ENCODE results near the gene WDFY4.

WDFY4 gene

GRCh38 chr10:48880016-48880705, 195.5 kb downstream of the WDFY4 start:
- no peak for DNase-seq (ENCODE audit: low read depth)

GRCh38 chr10:48881937-48882336, 197.3 kb downstream of the WDFY4 start:
- DNase-seq (ENCODE audit: low read depth) = no peak

GRCh38 chr10:48882881-48883280, 198.2 kb downstream of the WDFY4 start:
- DNase-seq (ENCODE audit: low read depth) = no peak

GRCh38 chr10:48883701-48884100, 199.0 kb downstream of the WDFY4 start:
- DNase-seq (ENCODE audit: low read depth) = no peak

GRCh38 chr10:48884179-48885045, 199.7 kb downstream of the WDFY4 start:
- DNase-seq (ENCODE audit: low read depth) = no peak

- DNase-seq (ENCODE audit: low read depth) = no peak
Observed at GRCh38 chr10:48885376-48885775, 200.7 kb downstream of the WDFY4 start.

- no peak for DNase-seq (ENCODE audit: low read depth)
Observed at GRCh38 chr10:48887982-48888381, 203.3 kb downstream of the WDFY4 start.

- no peak for DNase-seq (ENCODE audit: low read depth)
Observed at GRCh38 chr10:48890888-48891850, 206.5 kb downstream of the WDFY4 start.

GRCh38 chr10:48894911-48895802, 210.5 kb downstream of the WDFY4 start:
- DNase-seq (ENCODE audit: low read depth) = no peak

- DNase-seq (ENCODE audit: low read depth) = no peak
Observed at GRCh38 chr10:48895803-48896195, 211.1 kb downstream of the WDFY4 start.

- no peak for DNase-seq (ENCODE audit: low read depth)
Observed at GRCh38 chr10:48896756-48897440, 212.2 kb downstream of the WDFY4 start.

- no peak for DNase-seq (ENCODE audit: low read depth)
Observed at GRCh38 chr10:48897441-48897790, 212.7 kb downstream of the WDFY4 start.

- no peak for DNase-seq (ENCODE audit: low read depth)
Observed at GRCh38 chr10:48898426-48898825, 213.8 kb downstream of the WDFY4 start.

GRCh38 chr10:48899781-48900180, 215.1 kb downstream of the WDFY4 start:
- no peak for DNase-seq (ENCODE audit: low read depth)

- no peak for DNase-seq (ENCODE audit: low read depth)
Observed at GRCh38 chr10:48900371-48900801, 215.7 kb downstream of the WDFY4 start.

GRCh38 chr10:48901319-48901718, 216.6 kb downstream of the WDFY4 start:
- DNase-seq (ENCODE audit: low read depth) = no peak

GRCh38 chr10:48902096-48902495, 217.4 kb downstream of the WDFY4 start:
- DNase-seq (ENCODE audit: low read depth) = no peak

GRCh38 chr10:48903151-48903550, 218.5 kb downstream of the WDFY4 start:
- no peak for DNase-seq (ENCODE audit: low read depth)

GRCh38 chr10:48904861-48905260, 220.2 kb downstream of the WDFY4 start:
- DNase-seq (ENCODE audit: low read depth) = no peak

GRCh38 chr10:48905311-48905710, 220.6 kb downstream of the WDFY4 start:
- DNase-seq (ENCODE audit: low read depth) = no peak

- DNase-seq (ENCODE audit: low read depth) = no peak
Observed at GRCh38 chr10:48906841-48907240, 222.2 kb downstream of the WDFY4 start.
